GM12892 (cell line): ENCODE results near the gene OR52I1.

Source experiments
- DNase-seq: peaks from one replicate; pipeline ENCODE4 v3.0.0; 2011; ENCODE audit not compliant: insufficient read length
- FAIRE-seq: peaks from 2 replicates; lab custom pipeline; 2011; peaks lifted over from hg19 to GRCh38; lab: Jason Lieb, UNC
- POLR2A ChIP-seq: IDR thresholded peaks from 2 replicates; pipeline ENCODE4 v1.6.1; 2011; ENCODE audit warnings: low read depth, low read length, control low read depth
- POLR2AphosphoS5 ChIP-seq: IDR thresholded peaks from 2 replicates; pipeline ENCODE4 v1.6.1; 2011; ENCODE audit warnings: low read depth, low read length, control low read depth
- TAF1 ChIP-seq: IDR thresholded peaks from 2 replicates; pipeline ENCODE4 v1.6.1; 2011; ENCODE audit warnings: low read depth, mild to moderate bottlenecking, control low read depth, low read length, borderline replicate concordance

The OR52I1 gene

GRCh38 chr11:4578624-4579023 is 15.2 kb upstream of the OR52I1 start:
- TF ChIP-seq POLR2A (no peak), TAF1 (no peak), POLR2AphosphoS5 (no peak)
- FAIRE-seq (no peak), DNase-seq (no peak)

DNA sequence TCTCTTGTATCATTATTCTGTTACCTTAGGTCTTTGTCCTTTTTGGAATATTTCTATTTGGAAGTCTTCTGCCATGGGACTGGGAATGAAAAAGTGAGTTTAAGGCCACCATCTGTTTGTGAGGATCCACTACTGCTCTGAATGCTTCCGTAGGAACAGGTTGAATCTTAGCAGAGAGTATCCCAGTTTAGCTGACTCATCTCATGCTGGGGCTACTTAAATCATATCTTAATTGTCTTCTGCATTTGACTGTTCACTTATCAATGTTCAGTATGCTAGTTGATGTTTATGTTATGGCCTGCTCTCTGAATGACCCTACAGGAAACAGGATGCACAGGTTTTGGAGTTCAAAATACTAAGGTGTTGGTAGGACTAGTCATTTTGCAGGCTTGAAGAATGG is 13.7 kb upstream of the OR52I1 start:
- TF ChIP-seq TAF1: no peak
- no peak for TF ChIP-seq POLR2A
- no peak for TF ChIP-seq POLR2AphosphoS5
- DNase-seq (no peak), FAIRE-seq (no peak)

DNA sequence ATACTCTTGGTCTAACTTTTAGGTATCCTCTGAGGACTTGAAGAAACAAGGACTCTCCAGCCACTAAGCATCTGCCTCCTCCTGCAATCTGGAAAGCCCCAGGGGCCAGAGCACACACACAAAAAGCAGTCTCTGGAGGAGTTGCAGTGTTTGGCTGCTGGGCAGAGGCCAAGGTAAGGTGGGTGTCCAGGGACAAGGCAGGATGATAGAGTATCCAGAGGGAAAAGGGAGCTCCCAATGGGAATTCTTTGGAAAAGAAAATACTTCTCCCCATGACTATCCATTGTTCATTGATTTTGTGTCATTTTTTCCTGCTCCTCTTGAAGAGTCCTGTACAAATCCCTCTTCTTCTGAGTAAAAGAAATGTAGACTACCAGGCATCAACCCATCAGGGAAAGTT is 12.4 kb upstream of the OR52I1 start, which contains the start of gene OR52I2:
Gene OR52I2, plus strand, starts transcription at position 301 of the 400 bp plus-strand sequence.
- TF ChIP-seq POLR2A (no peak), TAF1 (no peak), POLR2AphosphoS5 (no peak)
- DNase-seq: no peak
- FAIRE-seq: no peak

DNA sequence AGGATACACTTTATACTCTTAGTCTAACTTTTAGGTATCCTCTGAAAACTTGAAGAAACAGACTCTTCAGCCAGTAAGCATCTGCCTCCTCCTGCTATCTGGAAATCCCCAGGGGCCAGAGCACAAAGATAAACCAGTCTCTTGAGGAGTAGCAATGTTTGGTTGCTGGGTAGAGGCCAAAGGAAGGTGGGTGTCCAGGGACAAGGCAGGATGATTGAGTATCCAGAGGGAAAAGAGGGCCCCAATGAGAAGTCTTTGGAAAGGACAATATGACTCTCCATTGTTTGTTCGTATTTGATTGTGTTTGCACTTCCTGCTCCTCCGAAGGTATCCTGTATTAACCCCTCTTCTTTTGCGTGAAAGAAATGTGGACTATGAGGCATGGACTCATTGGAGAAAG is 4.8 kb upstream of the OR52I1 start:
- FAIRE-seq (no peak), DNase-seq (no peak)
- TF ChIP-seq POLR2AphosphoS5 (no peak), POLR2A (no peak), TAF1 (no peak)

GRCh38 chr11:4605057-4605456 is 11.2 kb downstream of the OR52I1 start:
- no peak for FAIRE-seq
- no peak for DNase-seq
- TF ChIP-seq POLR2AphosphoS5 (no peak), POLR2A (no peak), TAF1 (no peak)

GRCh38 chr11:4606231-4607015 is 12.6 kb downstream of the OR52I1 start:
- FAIRE-seq (peak; percentile 38), DNase-seq (no peak)
- no peak for TF ChIP-seq TAF1
- no peak for TF ChIP-seq POLR2A
- no peak for TF ChIP-seq POLR2AphosphoS5

- no peak for DNase-seq
- peak; percentile 87 for FAIRE-seq
- TF ChIP-seq POLR2AphosphoS5 (no peak), TAF1 (no peak), POLR2A (no peak)
These were observed 13.3 kb downstream of the OR52I1 start for GRCh38 chr11:4607096-4607495.

DNA sequence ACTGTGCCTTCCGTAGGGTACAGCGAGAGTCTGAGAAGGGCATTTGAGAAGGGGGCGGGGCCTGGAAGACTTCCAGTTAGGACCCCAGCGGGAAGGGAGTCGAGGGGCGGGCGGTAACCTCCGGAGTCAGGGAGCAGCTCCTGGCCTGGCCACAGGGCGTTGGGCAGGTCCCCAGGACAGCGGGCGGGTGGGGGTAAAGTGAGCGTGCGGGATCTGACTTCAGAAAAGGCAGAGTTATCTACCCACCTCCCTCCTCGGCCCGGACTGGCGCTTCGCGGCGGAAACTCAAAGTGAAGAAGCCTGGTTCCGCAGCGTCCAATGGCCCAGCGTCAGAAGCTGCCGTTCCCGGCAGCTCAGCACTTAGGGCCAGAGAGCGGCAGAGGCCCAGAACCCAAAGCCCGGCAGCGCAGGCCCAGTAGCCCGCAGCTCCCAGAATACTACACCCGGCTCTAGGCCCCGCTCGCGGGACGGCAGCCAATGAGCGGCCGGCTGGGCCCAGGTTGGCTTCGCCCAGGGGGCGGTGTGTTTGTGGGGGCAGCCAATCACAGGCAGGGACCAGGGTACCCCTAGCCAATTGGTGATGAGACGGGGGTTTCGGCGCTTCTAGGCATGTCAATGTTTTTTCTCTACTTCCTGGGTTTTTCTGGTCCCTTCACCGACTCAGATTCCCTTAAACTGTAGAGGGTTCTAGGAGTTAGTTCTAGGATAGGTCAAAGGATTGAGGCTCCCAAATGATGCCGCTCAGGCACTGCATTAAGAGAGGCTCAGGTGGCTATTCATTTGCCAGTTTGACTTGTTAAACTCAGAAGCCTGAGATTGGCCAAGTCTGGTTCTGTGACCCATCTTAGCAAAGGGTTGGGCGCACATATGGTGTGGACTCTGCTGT is 14.2 kb downstream of the OR52I1 start, which contains the start of gene TRIM68:
Gene TRIM68, minus strand, starts transcription at position 451 of the 886 bp plus-strand sequence. CDS start 2,727 bp downstream, outside the sequence.
- peak; percentile 89 for DNase-seq
- peak; percentile 100 for FAIRE-seq
- TF ChIP-seq POLR2AphosphoS5 (peak; percentile 60; the same call in 1 of the 2 replicates), TAF1 (no peak), POLR2A (peak; percentile 89)

DNA sequence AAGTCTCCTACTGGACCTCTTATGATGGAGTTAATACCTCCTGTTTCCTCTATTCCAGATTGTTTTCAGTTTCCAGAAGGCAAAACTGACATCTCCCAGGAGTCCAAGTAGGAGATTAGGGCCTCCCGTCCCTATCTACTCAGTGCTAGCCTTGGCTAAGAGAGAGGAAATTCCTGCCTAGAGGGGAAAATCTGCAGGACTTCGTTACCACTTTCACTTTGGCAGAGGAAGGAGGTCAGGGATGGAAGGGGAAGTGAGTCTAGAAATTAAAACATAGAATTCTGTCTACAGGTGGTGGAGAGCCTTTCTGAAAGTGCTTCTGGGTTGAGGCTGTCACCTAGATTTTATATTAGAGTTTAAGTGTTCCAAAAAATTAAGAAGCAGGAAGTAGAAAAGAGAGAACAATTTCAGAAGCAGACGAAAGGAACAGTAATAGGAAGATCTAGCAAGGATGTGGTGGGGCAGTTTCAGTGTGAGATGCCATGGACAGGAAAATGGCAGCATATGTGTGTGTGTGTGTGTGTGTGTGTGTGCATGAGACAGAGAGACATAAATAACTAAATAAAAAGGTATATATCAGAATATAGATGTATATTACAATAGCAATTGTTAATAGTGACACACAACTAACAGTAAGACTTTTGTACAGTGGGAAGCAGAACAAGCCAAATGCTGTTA is 16.6 kb downstream of the OR52I1 start:
- DNase-seq: no peak
- FAIRE-seq: peak; percentile 42
- no peak for TF ChIP-seq POLR2AphosphoS5
- TF ChIP-seq POLR2A: no peak
- no peak for TF ChIP-seq TAF1

DNA sequence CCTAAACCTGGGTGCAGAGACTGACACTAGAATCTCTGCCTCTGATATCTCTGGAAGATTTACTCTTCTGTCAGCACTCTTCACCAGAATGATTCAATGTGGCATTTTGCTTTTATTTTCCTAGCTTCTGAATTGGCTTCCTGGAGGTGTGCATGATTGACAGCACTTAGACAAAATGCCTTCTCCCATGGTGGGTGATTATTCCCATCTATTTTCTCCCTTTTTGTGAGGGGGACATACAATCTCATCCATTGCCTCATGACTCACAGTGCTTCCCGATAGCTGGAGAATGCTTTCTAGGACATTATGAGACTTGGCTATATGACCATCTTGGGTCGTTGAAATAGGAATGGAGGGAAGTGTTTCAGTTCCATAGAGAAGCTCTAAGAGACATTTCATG is 18.1 kb downstream of the OR52I1 start:
- TF ChIP-seq POLR2A (no peak), TAF1 (no peak), POLR2AphosphoS5 (no peak)
- DNase-seq (no peak), FAIRE-seq (no peak)

GRCh38 chr11:4615856-4616444 is 22.1 kb downstream of the OR52I1 start:
- DNase-seq (no peak), FAIRE-seq (no peak)
- TF ChIP-seq TAF1: no peak
- no peak for TF ChIP-seq POLR2A
- no peak for TF ChIP-seq POLR2AphosphoS5
